HepG2 (cell line): ENCODE measurements around the gene RSBN1. TPM values are rescaled to one million over a fixed set of nuclear protein-coding genes. Genes with fewer than 3 reads are reported as not detected.

ENCODE experiments used
- CBX1 ChIP-seq: IDR thresholded peaks from one replicate; pipeline ENCODE4 v1.6.1; 2016; ENCODE audit warnings: antibody characterized with exemption, low read depth
- CBX2 ChIP-seq, 2 experiments: fragments of 200-600 bp in 1 of 2; sonication (generic); formaldehyde crosslinking in 1 of 2; IDR thresholded peaks; 2 replicates each; pipeline versions ENCODE4 v1.7.0 to v1.8.1; 2018 to 2022; ENCODE audit warnings: low read depth in 2 of 2, low read length in 1 of 2, mild to moderate bottlenecking in 1 of 2, missing genetic modification reagents in 1 of 2
- CREB3 ChIP-seq: sonication (generic); formaldehyde crosslinking; IDR thresholded peaks from 2 replicates; pipeline ENCODE4 v1.5.0; 2020; ENCODE audit warnings: missing genetic modification reagents
- FOXK1 ChIP-seq: sonication (generic); formaldehyde crosslinking; IDR thresholded peaks from 2 replicates; pipeline ENCODE4 v1.4.0; 2020; ENCODE audit warnings: low read depth, missing genetic modification reagents, borderline replicate concordance
- GABPA ChIP-seq, 2 experiments: IDR thresholded peaks; 2 replicates each; pipeline ENCODE4 v1.6.1; 2011 to 2016; ENCODE audit warnings: low read depth in 2 of 2, low read length in 1 of 2, missing biosample characterization in 1 of 2, missing genetic modification characterization in 1 of 2
- HMGA1 ChIP-seq: sonication (generic); formaldehyde crosslinking; conservative IDR thresholded peaks from 2 replicates; pipeline ENCODE4 v1.4.0; 2020; ENCODE audit warnings: missing genetic modification reagents
- ISL2 ChIP-seq: sonication (generic); formaldehyde crosslinking; IDR thresholded peaks from 2 replicates; pipeline ENCODE4 v1.5.0; 2020; ENCODE audit warnings: missing genetic modification reagents
- MAFF ChIP-seq: IDR thresholded peaks from 2 replicates; pipeline ENCODE4 v1.6.1; 2011; ENCODE audit warnings: low read depth, low read length, improper control_type of control experiment
- RBM22 ChIP-seq: fragments of 200-400 bp; formaldehyde crosslinking; optimal IDR thresholded peaks from 2 replicates; pipeline ENCODE3; 2017; ENCODE audit warnings: mild to moderate bottlenecking, low read length, moderate library complexity
- SATB2 ChIP-seq: sonication (generic); formaldehyde crosslinking; IDR thresholded peaks from 2 replicates; pipeline ENCODE4 v1.5.0; 2020; ENCODE audit warnings: missing genetic modification reagents
- SMAD1 ChIP-seq: sonication (generic); formaldehyde crosslinking; IDR thresholded peaks from 2 replicates; pipeline ENCODE4 v1.4.0; 2020; ENCODE audit warnings: missing genetic modification reagents, low read depth, mild to moderate bottlenecking, borderline replicate concordance
- SMAD3 ChIP-seq: sonication (generic); formaldehyde crosslinking; IDR thresholded peaks from 2 replicates; pipeline ENCODE4 v1.4.0; 2020; ENCODE audit warnings: missing genetic modification reagents
- SNRNP70 ChIP-seq: fragments of 200-400 bp; formaldehyde crosslinking; IDR thresholded peaks from 2 replicates; pipeline ENCODE4 v1.6.1; 2017; ENCODE audit warnings: mild to moderate bottlenecking, low read depth, low read length, moderate library complexity
- SSRP1 ChIP-seq: IDR thresholded peaks from 2 replicates; pipeline ENCODE4 v1.6.1; 2016; ENCODE audit warnings: control low read depth
- TEAD3 ChIP-seq: optimal IDR thresholded peaks from 2 replicates; pipeline ENCODE3; 2016; ENCODE audit warnings: borderline replicate concordance
- TRIM22 ChIP-seq: fragments of 450-650 bp; IDR thresholded peaks from 2 replicates; pipeline ENCODE4 v1.6.1; 2017
- ZNF251 ChIP-seq: sonication (generic); formaldehyde crosslinking; IDR thresholded peaks from 2 replicates; pipeline ENCODE4 v1.9.0; 2021; ENCODE audit warnings: mild to moderate bottlenecking, missing genetic modification reagents
- ZNF343 ChIP-seq: sonication (generic); formaldehyde crosslinking; IDR thresholded peaks from 2 replicates; pipeline ENCODE4 v1.4.0; 2020; ENCODE audit warnings: mild to moderate bottlenecking, missing genetic modification reagents
- ZNF75D ChIP-seq: sonication (generic); formaldehyde crosslinking; IDR thresholded peaks from 2 replicates; pipeline ENCODE4 v1.8.1; 2023; ENCODE audit warnings: missing genetic modification reagents, mild to moderate bottlenecking, borderline replicate concordance
- ZNF777 ChIP-seq: sonication (generic); formaldehyde crosslinking; IDR thresholded peaks from 2 replicates; pipeline ENCODE4 v1.4.0; 2020; ENCODE audit warnings: missing genetic modification reagents
- ZNF788 ChIP-seq: sonication (generic); formaldehyde crosslinking; IDR thresholded peaks from 2 replicates; pipeline ENCODE4 v1.5.0; 2020; ENCODE audit warnings: mild to moderate bottlenecking, missing genetic modification reagents, borderline replicate concordance
- ZNF790 ChIP-seq: sonication (generic); formaldehyde crosslinking; IDR thresholded peaks from 2 replicates; pipeline ENCODE4 v1.8.0; 2022; ENCODE audit warnings: missing genetic modification reagents, mild to moderate bottlenecking, borderline replicate concordance
- ZNF816 ChIP-seq: sonication (generic); formaldehyde crosslinking; IDR thresholded peaks from 2 replicates; pipeline ENCODE4 v1.8.0; 2022; ENCODE audit warnings: missing genetic modification reagents, mild to moderate bottlenecking, borderline replicate concordance
- polyA plus RNA-seq, 8 experiments: library from polyadenylated mRNA; depleted of rRNA in 3 of 8; stranded (reverse) in 7 of 8; unstranded in 1 of 8; fragments of >200 nt; fragmentation: Illumina TruSeq in 4 of 8; extraction: Trizol in 4 of 8; gene quantifications; 2 replicates each; pipeline versions ENCODE4 v1.2.1 to v1.2.3, GENCODE V29; 2011 to 2016; ENCODE audit warnings: low read depth in 4 of 8, missing spikeins in 1 of 8, mixed read lengths in 1 of 8; ENCODE audit not compliant: insufficient read depth in 1 of 8
- total RNA-seq, 5 experiments: library from RNA; depleted of rRNA; stranded (reverse); fragments of >200 nt; fragmentation: Illumina TruSeq; extraction: Trizol; gene quantifications; 2 replicates each; pipeline ENCODE4 v1.2.3, GENCODE V29; 2016; ENCODE audit warnings: low read depth in 1 of 5
- TF ChIP-seq, protein P1 (sequence below): sonication (generic); formaldehyde crosslinking; IDR thresholded peaks from 2 replicates; pipeline ENCODE4 v1.4.0; 2020; ENCODE audit warnings: low read depth, mild to moderate bottlenecking, missing genetic modification reagents
- TF ChIP-seq, protein P2 (sequence below): sonication (generic); formaldehyde crosslinking; IDR thresholded peaks from 2 replicates; pipeline ENCODE4 v1.4.0; 2020; ENCODE audit warnings: low read depth, mild to moderate bottlenecking, missing genetic modification reagents

Gene RSBN1
- total and polyA plus RNA-seq, 2 of the 13 experiments (the other 11 are each of a cell fraction or from before 2014, with no cell fraction given) = 8.3 to 10.4 TPM

GRCh38 chr1:113811888-113812660 lies at the start of gene RSBN1 (continued):
- TF ChIP-seq SATB2 (no peak), FOXK1 (CRISPR knock-in tag) (peak; percentile 68; the same call in 1 of the 2 replicates), CBX2 (IDR thresholded peaks at IDR 0.05; ENCODE audit: low read depth, low read length) (no peak), CBX2 (CRISPR knock-in tag; IDR thresholded peaks at IDR 0.05; ENCODE audit: low read depth) (no peak), ZNF816 (CRISPR knock-in tag) (no peak), CREB3 (CRISPR knock-in tag) (no peak), ZNF343 (CRISPR knock-in tag) (no peak), HMGA1 (CRISPR knock-in tag) (no peak), SNRNP70 (no peak), GABPA (IDR thresholded peaks at IDR 0.05; ENCODE audit: low read depth, low read length) (peak; percentile 53), GABPA (CRISPR knock-in tag; IDR thresholded peaks at IDR 0.05; ENCODE audit: low read depth) (peak; percentile 92), SMAD1 (CRISPR knock-in tag) (peak; percentile 45; the same call in 1 of the 2 replicates), MAFF (no peak), TEAD3 (CRISPR knock-in tag) (peak; percentile 54), ZNF777 (CRISPR knock-in tag) (no peak), CBX1 (no peak), ZNF790 (CRISPR knock-in tag) (peak; percentile 32; the same call in 1 of the 2 replicates), ZNF251 (no peak), SSRP1 (CRISPR knock-in tag) (no peak), RBM22 (no peak), ISL2 (CRISPR knock-in tag) (peak; percentile 71), SMAD3 (CRISPR knock-in tag) (no peak), ZNF788 (CRISPR knock-in tag) (peak; percentile 51; the same call in 1 of the 2 replicates), ZNF75D (CRISPR knock-in tag) (no peak), TRIM22 (no peak)
- TF ChIP-seq, protein P1, sequence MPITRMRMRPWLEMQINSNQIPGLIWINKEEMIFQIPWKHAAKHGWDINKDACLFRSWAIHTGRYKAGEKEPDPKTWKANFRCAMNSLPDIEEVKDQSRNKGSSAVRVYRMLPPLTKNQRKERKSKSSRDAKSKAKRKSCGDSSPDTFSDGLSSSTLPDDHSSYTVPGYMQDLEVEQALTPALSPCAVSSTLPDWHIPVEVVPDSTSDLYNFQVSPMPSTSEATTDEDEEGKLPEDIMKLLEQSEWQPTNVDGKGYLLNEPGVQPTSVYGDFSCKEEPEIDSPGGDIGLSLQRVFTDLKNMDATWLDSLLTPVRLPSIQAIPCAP = no peak
- TF ChIP-seq, protein P2, sequence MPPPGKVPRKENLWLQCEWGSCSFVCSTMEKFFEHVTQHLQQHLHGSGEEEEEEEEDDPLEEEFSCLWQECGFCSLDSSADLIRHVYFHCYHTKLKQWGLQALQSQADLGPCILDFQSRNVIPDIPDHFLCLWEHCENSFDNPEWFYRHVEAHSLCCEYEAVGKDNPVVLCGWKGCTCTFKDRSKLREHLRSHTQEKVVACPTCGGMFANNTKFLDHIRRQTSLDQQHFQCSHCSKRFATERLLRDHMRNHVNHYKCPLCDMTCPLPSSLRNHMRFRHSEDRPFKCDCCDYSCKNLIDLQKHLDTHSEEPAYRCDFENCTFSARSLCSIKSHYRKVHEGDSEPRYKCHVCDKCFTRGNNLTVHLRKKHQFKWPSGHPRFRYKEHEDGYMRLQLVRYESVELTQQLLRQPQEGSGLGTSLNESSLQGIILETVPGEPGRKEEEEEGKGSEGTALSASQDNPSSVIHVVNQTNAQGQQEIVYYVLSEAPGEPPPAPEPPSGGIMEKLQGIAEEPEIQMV (CRISPR knock-in tag) = no peak
